Limb (tissue), 2 donors: ENCODE results near the gene HECW1.

Experiments used
- DNase-seq, 2 donors: peaks; one replicate each; pipeline ENCODE4 v3.0.0-alpha.2; 2016; ENCODE audit errors: extremely low spot score in 2 of 2

Gene HECW1

DNA sequence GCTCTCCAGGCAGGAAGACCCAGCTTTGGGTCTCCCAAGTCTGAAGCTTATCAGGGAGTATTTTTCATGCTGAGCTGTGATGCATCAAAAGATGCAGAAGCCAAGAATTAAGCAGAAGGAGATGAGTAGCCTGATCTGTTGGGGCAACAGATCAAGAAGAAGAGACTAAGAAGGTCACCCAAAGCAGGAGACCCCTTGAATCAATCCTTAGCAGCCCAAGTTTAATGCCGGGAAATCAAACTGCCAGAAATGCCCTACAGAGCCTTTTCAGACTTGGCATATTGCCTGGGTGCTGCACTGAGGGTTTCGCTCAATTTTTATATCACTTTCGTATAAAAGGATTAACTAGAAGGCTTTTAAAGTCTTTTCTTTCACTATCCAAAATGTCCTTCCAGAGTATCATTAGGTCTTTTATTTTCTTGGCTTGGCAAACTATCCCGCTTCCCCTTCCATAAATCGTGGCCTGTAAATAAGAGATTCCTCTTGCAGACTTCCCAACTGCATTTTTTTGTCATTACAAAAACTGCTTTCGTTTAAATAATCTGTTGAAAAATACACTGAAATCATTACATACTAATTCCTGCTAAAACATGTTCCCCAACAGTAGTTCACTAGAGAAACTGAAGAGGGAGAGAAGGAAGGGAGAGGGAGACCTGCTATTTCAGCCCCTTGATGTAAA lies 421.5 kb downstream of the HECW1 start:
- DNase-seq, result peak in 1 of 2 donors; percentile 25

DNA sequence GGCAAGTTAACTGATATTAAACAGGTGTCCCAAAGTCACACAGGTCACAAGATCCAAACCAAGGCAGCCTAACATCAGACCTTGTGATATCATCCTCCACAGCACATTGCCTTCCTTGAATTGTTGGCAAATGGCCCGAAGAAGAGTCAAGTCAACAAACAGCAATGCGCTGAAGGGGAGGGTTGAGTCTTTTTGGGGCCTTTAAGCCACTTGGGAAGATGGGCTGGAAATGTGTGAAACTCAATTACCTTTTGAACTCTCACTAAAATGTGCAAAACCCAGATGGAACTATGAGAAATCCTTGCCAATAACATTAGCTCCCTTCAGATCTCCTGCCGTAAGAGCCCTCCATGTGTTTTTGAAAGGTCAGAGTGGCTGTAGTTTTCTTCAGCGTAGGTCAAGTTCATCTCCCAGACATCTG lies 422.6 kb downstream of the HECW1 start:
- no peak for DNase-seq

DNA sequence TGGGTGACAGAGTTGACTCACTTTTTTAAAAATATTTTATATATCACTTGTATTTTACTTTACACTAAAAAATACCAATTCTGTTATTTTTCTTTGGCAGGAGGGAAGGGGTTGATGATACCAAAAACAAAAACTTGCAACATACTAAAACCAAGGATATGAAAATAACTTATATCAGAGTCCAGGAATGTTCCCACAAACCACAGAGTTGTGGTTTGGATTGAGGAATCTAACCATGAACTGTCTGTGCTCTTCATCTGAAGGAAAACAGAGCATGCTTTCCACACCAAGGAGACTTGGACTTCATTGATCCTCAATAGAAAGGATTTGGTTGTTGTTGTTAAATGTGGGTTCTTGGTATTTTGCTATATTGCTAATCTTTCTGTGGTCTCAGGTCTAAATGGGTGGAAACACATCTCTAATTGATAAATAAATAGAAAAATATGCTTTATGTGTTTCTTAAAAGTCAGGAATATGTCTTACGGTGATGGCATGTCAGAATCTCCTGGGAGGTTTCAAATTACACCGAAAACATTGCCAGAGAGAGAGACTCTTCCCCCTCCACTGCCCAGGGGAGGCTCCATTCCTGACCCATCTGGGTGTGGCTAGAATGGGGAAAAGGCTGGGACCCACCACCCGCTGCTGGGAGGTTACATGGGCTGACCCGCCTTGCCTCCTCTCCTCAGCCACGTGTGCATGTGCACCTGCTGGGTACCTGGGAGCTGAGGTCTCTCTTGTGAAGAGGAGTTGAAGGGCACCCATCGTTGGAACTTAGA lies 423.6 kb downstream of the HECW1 start:
- DNase-seq, result no peak

DNA sequence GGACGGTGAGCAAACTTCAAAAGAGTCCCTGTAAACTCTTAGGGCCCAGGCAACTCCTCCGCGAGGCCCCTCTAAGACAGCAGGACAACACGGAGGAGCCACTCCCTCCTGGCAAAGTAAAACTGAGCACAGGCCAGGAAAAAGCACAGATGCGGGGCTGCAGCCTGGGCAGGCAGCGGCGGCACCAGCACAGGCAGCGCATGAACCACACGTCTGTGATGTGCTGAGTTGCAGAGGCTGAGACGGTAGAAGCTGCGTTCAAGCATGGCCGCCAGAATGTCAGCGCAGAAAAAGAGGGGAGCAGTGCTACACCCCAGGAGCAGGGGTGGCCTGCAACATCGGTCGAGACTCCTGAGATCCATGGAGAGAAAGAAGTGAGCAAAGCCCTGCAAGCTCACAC lies 424.3 kb downstream of the HECW1 start:
- no peak for DNase-seq

DNA sequence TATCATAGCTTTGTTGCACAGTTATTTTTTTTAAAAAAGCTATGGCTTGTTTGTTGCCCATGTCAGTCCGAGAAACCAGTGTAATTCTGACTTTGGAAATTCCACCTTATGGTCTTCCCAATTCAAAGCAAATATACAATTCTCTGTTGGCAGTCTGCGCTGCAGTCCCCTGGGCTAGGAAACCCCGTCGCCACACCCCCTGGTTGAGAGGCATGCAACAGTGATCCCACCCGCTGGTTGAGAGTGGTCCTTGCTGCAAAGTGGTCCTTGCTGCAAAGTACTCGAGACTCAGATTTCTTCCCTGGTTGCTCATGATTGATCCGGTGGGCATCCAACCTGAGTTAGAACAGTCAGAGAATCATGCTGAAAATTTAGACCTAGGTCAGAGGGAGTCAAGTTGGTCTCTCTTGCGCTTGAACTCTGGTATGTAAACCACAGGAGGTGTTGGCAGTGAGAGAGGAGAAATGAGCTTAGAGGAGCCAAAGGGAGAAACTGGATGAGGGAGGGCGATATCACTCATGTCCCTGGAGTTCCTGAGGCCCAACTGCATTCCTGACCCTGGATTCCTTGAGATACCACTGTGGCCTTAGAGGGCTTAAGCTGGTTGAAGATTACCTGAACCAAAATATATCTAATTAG lies 425.4 kb downstream of the HECW1 start:
- DNase-seq, result no peak

DNA sequence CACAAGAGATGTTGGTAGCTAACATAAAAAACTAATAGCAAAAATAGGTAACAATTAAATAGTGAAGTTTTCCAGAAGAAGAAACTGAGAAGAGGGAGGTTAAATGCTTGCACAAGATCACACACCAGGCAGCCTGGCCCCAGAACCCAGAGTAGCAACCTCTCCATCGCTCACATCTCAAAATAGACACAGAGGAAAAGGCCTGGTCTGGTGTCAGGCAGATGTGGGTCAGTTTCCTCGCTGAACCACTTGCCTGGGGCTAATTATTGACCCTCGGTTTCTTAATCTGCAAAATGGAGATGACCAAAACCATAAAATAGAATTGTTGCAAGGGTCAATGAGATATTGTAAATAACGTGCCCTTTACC lies 425.9 kb downstream of the HECW1 start:
- DNase-seq, result no peak

DNA sequence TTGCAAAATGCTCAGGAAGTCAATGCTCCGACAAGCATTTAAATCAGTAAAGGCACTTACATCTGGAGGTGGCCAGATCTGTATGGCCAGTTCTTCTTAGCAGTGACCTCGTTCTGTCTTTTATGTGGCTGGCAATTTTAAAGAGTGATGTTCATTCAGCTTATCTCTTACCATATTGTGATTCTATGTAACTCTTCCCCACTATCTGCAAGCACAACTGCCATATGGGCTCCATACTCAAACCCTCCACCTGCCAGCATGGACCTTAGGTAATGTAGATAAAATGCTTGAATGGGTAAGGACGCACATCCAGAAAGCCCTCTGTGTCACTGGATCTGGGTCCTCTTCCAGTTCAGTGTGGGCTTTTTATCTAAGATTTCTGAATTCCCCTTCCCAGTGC lies 428.0 kb downstream of the HECW1 start:
- DNase-seq, result no peak

DNA sequence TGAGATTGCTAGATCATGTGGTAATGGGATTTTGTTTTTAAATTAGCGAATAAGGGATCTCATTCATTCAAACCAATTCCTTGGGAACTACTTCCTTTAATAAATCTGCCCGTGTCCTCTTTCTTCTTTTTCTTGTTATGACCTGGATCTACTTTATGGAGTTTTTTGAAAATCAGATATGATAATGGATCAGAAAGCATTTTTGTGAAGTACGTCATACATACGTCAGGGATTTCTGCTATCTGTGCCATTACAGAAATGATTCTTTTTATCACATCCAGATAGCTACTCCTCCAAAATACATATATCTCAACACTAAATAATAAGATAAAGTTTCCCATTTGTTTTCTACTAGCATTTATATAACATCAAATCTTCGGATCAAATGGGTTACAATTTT lies 430.3 kb downstream of the HECW1 start:
- DNase-seq, result no peak

DNA sequence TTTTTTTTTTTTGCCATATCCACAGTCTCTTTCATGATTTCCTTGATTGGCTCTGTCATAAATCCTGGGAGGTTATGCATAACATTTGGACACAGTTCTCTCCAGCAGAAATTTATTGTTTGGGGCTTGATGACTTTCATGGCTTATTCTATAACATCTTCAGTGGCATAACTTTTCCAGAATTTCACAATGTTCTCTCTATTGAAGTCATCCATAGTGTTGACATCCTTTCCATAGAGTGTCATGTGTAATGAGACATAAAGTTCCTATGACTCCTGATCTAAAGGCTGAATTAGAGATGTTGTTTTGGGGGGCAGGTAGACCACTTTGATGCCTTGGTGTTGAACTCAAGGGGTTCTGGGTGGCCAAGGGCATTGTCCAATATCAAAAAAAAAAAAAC lies 433.8 kb downstream of the HECW1 start:
- no peak for DNase-seq

DNA sequence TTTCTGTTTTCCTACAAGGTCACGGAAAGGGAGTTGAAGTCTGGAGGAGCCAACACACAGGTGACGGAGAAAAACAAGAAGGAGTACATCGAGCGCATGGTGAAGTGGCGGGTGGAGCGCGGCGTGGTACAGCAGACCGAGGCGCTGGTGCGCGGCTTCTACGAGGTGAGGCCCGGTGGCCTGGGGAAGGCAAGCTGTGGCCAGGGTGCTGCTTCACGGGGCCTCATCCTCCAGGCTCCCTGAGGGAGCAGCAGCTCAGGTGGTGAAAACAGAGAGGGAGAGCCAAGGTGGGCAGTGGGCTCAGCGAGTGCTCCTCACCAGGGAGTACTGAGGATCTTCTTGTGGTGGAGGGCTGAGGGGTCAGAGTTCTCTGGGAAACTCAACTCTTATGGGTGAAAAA lies 438.0 kb downstream of the HECW1 start:
- no peak for DNase-seq

DNA sequence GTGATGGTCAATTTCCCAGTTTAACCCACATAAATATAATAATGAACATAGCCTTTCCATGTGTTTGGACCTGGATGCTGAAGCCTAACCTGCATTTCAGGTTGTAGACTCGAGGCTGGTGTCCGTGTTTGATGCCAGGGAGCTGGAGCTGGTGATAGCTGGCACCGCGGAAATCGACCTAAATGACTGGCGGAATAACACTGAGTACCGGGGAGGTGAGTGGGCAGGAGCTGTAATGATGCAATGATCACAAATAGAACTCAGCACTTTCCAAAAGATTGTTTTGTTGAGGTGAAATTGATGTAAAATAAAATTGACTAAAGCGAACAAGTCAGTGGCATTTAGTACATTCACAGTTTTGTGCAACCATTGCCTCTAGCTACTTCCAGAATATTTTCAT lies 439.7 kb downstream of the HECW1 start:
- DNase-seq, result no peak

DNA sequence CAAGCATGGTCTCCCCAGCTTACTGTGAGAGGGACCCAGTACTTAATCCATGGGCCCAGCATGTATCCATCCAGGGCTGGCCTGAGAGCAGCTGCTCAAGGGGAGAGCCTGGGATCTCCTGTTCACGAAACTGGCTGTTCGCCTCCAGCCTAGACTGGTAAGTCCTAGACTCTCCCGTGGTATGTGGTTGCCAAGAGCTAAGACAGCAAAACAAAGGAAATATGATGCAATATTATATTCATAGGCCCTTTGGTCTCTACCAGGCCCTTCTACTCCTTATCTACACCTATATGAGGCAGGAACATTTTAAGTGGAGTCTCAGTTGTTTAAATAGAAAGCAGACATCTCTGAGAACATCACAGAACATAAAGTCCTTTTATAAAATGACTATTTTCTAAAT lies 441.6 kb downstream of the HECW1 start:
- no peak for DNase-seq

DNA sequence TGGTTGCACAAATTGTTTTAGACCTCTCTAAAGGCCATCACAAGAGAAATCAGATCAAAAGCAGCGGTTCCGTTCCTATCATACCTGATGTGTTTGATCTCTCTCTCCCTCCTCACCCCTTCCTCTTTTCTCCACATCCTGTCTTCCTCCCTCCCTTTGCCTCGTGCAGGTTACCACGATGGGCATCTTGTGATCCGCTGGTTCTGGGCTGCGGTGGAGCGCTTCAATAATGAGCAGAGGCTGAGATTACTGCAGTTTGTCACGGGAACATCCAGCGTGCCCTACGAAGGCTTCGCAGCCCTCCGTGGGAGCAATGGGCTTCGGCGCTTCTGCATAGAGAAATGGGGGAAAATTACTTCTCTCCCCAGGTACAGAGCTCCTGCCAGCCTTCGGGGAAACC lies 442.0 kb downstream of the HECW1 start:
- DNase-seq, result no peak

DNA sequence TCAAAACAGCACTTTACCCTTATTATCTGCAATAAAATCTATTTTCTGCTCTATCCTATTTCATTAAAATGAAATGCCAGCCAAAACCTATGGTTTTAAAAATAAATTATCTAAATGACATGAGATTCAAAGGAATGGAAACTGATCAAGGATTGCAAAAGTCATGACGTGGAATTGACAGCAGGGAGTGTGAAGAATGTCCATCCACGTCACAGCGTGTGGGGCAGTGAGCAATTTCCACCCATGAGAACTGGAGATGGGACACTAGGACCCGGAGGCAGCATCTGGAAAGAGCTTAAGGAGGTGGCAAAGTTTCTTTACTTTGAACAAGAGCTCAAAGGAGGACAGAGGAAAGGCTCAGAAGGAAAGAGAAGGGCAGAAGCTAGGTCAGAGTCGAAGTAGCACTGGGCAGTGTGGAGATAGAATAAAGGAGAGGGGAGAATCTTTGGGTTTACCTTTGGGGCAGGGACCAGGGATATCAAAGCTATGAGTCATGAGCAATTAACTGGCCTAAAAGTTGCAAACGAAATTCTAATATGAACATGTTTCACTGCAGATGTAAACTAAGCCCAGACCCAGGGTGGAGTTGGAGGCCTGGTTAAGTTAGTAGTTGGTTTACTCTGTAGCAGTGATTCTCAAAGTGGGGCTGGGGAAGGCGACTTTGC lies 445.5 kb downstream of the HECW1 start:
- no peak for DNase-seq

DNA sequence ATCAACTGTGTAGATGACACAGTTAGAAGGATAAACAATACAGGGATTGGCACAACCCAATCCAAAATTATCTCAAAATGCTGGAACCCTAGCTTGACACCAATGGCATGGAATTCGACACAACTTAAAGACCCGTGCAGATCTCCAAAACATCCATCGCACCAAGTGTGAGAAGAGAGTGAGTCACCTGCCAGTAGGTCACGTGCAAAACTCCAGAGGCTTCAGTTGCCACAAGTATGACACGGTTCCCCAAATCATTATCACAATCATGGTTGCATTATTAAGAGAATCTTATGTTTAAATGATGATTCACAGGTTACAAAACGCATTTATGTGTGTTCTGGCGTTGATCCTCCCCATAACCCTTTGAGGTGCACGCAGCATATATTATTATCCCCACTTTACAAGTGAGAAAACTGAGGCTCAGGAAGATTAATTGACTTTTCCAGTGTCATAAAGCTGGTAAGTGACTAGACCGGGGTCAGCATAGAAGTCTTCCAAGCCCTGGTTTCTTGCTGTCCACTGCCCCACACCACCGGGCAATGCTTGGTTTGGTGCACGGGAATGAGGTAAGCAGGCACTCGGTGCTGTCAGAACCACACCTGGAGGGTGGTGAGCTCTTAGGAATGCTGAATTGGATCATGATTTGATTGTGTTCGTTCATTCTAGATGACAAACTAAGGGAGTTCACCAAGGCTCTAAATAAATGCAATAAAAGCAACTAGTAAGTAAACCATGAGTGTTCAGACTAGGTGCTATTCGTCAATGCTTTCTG lies 446.9 kb downstream of the HECW1 start:
- DNase-seq, result no peak

DNA sequence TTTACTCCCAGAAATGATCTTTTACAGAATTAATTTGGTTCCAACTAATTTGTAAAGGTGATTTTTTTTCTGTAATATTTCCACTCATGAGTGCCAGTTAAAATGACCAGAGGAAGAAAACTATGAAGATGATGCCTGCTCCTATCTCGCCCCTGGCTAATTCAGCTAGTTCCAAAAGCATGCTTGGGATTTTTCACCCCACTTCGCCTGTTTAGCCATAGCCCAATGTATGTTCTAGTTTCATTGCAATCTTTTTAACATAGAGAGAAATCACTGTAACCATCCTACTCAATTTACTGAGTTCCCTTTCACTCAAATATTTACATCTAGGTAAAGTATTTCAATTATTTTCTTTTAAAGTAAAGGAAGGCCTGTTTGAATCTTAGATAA lies 447.5 kb downstream of the HECW1 start:
- no peak for DNase-seq

DNA sequence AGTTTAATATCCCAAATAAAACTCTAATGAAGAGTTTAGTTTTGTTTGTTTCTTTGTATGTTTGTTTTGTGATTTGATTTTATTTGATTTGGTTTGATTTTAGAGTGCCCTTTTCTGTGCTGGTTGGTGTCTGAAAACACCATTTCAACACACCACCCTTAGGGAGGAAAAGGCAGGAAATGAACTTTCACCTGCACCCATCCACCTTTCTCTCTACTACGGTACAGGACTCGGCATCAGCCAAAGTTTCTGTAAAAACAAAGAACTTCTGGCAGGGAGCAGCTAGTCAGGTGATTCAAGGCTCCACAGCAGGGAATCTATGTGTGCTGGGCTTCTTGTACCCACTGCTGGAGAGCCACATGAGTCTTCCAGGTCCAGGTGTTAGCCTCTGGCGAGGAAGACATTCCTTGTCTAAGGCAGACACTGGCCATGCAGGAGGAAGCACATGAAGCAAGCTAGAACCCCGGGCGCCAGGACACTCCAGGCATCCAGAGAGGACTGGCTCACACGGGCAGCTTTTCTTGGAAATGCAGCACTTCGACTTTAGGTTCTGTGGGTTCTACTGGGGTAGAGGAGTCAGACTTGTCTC lies 448.4 kb downstream of the HECW1 start:
- no peak for DNase-seq

DNA sequence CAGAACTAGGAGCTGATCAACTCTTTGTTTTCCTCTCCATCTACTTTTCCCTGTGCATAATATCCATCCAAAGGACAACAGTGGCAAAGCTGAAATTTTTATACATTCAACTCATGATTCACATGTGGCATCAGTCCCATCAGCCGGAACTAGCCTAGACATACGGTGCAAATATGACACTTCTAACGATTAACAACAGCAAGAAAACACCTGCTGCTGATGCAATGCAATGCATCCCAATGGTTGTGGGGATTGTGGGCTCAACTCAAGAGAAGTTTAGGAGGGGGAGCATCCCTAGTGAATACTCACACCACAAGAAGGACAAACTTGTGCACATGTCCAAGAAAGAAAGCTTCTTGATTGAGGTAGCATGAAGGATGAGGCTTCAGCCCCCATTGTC lies 449.9 kb downstream of the HECW1 start:
- no peak for DNase-seq

DNA sequence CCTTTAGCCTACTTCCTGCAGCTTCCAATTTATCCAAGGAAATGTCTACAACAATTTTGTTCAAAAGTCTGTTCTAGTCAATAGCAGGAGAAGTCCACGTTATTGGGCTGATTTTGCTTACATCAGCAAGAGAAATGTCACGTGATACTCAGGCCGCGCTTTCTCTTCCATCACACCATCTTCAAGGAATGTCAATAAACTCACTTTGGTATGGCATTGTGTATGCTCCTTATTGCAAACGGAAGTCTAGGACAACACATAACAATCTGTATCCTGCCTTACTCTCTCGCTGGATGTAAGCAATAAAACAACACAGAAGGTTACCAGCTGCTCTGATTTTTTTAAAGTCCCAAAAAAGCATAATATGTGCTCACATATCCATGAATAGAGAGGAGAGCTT lies 453.3 kb downstream of the HECW1 start:
- peak in 1 of 2 donors; percentile 37 for DNase-seq

DNA sequence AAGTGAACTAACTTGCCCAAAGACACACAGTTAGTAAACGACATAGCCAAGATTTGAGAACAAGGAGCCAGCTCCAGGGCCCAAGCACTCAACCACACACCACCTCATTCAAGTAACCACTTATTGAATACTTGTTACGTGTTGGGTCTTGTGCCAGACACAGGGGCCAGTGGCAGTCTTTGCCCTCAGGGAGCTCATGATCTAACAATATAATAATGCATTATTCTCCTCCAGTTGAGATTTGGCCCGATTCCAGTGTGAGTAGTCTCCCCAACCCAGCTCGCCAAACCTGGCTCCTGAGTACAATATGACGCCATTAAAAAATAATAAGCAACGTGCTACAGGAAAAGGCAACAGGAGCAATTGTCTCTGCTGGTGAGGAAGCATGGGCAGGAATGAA lies 456.1 kb downstream of the HECW1 start:
- no peak for DNase-seq

DNA sequence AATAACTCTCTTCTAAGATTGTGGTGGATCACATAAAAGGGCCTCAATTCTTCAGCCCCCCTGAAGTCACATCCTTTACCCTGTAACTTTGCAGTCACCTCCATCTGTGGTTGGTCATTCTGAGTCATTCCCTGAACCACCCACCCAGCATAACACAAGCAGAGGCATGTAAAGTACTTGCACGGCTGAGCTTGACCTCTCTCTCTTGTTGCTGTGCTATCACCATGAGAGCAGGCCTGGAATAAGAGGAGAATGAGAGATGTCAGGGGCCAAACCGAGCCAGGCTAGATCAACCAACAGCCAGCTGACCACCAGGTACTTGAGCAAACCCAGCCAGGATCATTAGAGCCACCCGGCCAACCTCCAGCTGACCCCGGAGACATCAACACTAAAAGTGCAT lies 457.0 kb downstream of the HECW1 start:
- no peak for DNase-seq
